HG02943 (cell line): ENCODE data around the gene TSPAN9.

ENCODE experiments used
- ATAC-seq: cut with Tn5 transposase; IDR thresholded peaks from one replicate; pipeline ENCODE4 v1.9.1; 2021; ENCODE audit warnings: mild to moderate bottlenecking, low read depth, moderate library complexity; ENCODE audit not compliant: unreplicated experiment

TSPAN9 gene, protein sequence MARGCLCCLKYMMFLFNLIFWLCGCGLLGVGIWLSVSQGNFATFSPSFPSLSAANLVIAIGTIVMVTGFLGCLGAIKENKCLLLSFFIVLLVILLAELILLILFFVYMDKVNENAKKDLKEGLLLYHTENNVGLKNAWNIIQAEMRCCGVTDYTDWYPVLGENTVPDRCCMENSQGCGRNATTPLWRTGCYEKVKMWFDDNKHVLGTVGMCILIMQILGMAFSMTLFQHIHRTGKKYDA

DNA sequence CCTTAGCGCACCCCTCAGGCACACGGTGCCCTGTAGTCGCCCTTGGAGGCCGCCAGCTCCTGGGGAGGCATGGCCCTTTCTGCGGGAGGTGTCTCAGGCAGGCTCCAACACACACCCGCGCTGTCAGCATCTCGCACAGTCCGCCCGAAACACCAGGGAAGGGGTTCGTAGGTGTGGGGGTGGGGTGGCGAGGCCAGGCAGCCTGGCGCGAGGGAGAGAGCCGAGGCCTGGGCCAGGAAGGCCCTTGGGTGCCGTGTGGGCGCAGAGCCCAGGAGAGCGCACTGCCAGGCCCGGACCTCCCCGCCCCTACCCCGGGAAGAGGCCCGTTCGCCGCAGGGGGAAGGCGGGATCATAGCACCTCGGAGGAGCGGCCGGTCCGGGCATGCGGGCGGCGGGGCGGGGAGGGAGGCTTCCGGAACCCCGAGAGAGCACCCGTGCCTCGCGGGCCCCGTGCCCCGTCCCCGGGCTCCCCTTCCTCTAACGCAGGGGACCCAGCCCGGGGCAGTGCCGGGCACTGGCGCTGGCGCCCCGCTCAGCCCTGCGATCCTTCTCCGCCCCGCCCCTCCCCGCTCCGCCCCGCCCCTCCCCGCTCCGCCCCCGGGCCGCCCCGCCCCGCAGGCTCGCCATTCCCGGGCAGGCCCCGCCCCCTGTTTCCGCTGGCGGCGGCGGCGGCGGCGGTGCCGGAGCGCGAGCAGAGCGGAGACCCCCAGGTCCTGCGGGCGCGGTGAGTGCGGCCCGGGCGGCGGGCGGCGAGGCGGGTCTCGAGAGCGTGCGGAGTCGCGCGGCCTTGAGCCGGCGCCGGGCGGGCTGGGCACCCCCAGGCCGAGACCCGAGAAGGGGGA is at the start of gene TSPAN9:
Gene TSPAN9 (plus strand): TSS at position 650 of the 842 bp plus-strand sequence. CDS start 123,815 bp downstream, outside the sequence.
- no peak for ATAC-seq

DNA sequence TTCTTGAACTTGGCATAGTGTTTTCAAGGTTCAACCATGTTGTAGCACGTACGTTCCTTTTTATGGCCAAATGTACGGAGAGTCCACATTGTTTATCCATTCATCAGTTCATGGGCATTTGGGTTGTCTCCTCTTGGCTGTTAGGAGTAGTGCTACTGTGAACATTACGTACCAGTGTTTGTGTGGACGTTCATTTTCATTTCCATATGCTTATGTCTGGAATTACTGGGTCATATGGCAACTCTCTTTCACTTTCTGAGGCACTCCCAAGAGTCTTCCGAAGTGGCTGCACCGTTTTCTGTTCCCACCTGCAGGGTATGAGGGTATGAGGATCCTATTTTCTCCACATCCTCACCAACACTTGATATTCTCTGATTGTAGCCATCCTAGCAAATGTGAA is 49.1 kb upstream of the TSPAN9 start:
- no peak for ATAC-seq

DNA sequence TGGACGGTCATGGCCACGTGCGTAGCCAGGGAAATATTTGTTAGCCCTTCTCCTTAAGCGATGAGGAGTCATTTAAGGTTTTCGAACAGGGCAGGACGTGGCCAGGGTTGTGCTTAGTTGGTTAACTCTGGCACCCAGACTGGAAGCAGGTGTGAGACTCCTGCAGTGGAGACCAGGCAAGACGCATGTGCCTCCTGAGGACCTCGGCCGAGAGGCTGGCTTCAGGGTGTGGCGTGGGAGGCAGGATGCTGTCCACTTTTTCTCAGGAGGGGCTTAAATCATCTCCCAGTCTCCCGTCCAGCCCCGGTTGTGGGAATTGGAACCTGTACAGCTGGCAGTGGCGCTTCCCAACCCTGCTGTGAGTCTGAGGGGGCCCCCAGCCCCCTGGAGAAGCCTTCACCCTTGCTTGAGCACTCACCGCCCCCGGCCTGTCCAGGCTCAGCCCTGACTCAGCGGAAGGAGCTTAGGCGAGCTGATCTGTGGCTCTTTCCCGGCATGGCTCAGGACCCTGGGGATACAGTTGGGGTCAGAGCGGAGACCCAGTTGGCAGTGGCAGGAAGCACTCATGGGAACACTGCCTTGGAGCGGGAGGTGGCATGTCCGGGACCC is 46.3 kb upstream of the TSPAN9 start:
- ATAC-seq, result no peak

DNA sequence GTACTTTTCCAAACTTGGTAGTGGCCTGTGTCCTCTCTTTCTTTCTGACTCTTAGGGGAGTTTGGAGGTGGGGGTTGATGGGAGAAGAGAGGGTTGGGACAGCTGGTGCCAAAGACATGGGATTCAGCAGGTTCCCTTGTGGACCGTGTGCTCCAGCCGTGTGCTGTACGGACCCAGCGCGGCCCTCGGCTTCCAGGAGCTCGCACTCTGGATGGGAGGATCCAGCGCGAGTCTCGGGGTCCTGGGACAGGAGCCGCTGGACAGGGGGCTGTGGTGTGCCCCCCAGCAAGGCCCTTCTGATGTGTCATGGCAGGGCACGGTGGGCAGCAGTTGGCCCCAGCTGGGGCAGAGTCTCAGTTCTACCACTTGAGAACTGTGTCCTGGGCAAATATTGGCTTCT is 45.0 kb upstream of the TSPAN9 start:
- ATAC-seq, result no peak

DNA sequence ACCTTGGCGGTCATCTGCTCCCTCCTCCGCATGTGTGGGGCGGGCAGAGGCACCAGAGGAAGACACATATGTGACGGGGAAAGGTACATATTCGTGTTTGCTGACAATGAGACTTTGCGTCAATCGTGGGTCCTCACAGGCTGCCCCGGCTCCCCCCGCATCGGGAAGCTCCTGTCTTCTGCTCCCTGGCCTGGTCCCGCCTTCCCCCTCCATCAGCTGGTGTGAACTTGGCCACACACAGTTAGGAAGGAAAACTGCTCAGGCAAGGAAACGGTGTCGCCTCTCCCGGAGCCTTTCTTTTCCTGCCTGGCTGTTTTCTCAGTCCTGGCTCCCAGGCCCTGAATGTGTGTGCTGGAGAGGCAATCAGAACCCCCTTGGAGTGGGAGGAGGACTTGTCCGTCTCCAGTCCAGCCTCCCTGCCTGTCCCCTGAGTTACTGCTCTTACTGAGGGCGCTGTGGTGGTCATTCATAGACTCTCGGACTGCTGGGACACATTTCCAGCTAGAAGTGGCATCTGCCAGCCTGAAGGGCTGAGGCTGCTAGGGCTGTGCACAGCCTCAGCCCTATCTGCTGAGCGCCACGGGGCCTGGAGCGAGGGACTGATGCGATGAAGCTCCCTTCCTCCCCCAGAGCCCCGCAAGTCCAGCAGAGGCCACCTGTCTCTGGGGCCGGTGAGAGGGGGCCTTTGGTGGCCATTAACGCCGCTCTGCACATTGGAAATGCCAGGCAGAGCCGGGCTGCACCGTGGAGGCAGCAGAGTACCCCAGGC is 44.2 kb upstream of the TSPAN9 start:
- ATAC-seq, result no peak

DNA sequence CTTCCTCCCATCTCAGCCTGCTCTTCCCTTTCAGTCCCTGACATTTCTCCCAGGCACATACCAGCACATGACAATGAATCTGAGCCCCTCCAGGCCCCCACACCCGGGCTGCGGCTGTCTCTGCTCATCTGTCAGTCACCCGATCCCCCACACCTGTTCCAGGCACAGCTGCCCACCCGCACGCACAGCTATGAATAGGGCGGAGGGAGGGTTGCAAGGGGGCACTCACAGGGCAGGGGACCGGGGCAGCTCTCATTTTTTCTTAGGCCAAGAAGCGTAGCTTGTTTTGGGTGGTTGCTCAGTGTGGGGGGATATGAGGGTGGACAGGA is 43.7 kb upstream of the TSPAN9 start:
- no peak for ATAC-seq

DNA sequence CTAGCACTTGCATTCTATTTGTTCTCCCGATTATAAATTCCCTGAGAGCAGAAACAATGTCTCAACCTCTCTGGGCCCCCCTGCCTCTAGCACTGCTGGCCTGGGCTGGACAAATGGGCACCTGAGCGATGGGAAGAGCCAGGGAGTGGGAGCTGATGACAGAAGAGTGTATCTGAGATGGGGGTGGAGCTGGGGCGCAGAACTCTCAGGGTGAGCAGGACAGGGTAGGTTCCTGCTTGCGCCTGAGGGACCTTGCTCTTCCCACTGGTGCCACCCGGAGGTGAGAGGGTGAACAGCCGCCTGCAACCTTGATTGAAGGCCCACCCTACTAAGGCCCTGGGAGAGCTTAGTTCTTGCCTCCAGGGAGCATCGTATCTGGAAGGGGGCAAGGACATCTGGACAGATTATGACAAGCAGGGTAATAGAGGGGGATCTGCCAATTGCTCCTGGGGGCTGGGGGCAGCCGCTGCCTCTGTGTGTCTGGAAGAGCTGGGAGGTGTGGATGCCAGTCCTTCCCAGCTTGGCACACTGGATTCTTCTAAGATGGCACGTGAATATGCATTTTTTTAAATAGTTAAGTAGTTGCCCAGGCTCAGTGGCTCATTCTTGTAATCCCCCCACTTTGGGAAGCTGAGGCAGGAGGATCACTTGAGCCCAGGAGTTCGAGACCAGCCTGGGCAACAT is 43.0 kb upstream of the TSPAN9 start:
- ATAC-seq, result no peak

DNA sequence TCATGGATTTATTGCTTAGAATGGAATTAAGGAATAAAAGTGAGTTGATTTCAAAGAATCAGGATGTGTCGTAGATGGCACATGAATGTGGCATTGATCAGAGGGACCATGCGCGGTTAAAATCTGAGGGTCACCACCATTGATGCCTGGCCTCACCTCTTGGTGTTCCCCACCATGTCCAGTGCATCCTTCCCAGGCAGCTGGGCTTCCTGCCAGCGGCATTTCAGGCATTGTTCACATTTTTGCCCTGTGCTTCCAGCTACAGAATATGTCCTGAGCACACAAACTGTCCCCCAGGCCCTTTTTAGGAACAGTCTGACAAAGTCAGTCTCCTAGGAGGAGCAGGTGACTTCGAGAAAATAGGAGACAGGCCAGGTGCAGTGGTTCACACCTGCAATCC is 42.0 kb upstream of the TSPAN9 start:
- no peak for ATAC-seq

DNA sequence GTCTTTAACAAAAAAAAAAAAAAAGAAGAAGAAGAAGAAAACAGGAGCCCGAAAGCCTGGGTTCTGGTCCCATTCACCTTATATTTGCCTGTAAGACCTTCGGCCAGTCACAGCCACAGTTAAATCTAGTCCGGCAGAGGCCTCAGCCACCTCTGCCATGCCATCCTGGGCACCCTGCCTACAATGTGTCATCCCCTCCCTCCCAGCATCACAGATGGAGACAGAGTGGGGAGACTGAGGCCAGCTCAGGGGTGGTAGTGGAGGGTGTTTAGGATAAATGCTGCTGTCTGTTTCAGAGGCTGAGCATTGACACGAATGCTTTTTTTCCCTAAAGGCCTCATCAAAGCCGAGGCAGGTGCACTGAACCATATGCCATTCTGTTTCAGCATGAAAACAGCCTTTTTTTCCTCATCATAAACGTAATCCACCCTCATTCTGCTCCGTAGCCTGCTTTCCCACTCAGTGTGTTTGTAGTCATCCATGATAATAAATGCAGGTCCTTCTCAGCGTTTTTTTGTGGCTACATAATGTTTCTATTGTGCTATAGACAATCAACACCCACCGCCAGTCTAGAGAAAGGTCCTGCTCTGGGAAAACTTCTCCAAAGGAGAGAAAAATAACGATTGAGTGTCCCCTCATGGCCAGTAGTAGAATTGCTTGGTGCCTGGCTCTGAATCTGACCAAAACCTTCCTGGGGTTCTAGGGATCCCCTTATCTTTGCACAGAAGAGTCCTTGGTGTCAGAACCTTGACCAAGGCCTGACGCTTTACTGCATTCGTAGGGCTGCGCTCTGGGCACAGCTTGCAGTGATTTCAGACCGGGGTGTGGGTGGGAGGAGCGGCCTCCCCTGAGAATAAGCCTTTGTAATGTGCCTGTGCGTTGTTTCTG is 41.1 kb upstream of the TSPAN9 start:
- ATAC-seq, result no peak

DNA sequence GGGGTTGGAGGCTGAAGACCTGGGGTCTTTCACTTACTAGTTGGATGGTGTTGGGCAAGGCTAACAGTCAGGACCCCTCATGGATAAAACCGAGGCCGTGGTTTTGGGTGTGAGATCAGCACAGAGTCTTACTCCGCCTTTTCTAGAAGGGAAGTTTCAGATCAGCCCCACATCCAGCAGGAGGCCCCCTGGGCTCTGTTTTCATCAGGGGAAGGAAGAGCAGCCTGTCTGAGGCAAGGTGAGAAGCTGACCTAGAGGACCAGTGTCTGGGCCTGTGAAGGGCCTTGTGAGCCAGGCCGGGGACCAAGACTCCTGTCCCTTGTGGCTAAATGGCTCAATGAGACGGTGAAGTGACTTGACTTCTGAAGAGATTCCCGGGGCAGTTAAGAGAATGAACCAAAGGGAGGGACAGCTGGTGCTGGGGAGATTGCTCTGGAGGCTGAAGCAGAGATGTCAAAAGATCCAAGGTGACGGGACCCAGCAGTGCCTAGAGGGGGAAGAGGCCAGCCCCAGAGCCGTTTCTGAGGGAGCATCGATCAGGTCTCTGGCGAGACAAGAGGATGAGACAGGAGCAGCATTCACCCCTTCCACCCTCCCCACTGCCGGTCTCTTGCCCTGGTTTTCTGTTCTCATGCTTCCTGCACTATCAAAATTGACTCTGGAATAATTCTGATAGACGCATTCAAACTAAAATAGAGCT is 40.1 kb upstream of the TSPAN9 start:
- ATAC-seq, result no peak

DNA sequence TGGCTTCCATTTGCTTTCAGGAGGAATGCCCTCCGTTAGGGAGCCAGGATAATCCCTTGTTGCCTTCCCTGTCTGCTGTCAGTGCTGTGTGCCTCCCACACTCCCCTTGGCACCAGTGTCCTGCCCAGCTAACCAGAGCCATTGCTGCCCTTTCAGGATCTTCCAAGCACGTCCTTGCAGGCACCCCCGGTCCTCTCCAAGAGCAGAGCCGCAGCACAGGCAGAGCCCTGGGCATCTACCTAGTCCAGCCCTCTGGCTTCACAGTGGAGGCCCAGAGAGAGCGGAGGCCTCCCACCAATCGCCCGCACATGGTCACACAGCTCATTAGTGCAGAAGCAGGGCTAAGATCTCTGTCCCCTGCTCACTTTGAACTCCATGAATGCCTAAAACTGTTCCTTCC is 39.0 kb upstream of the TSPAN9 start:
- ATAC-seq, result no peak

DNA sequence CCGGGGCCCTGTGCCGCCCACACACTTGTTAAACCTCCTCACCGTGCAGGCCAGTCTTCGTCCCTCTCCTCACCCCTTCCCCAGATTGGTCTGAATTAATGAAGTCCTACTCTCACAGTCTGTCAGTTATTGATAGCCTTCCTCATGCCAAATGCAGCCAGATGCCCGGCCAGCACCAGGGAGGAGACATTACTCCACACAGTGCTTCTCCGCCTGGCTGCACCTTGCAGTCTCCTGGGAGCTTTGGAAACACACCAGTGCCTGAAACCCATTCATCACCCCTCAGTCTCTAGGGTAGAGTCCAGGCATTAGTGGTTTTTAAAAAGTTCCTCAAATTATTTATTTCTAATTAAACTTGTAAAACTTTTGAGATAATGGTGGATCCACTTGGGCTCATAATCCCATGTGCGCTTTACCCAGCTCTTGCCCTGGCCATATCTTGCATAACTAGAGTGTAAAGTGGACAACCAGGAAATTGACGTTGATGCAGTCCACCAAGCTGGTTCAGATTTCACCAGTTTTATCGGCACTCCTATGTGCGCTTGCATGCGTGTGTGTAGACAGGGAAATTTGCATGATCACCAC is 38.2 kb upstream of the TSPAN9 start:
- ATAC-seq, result no peak

DNA sequence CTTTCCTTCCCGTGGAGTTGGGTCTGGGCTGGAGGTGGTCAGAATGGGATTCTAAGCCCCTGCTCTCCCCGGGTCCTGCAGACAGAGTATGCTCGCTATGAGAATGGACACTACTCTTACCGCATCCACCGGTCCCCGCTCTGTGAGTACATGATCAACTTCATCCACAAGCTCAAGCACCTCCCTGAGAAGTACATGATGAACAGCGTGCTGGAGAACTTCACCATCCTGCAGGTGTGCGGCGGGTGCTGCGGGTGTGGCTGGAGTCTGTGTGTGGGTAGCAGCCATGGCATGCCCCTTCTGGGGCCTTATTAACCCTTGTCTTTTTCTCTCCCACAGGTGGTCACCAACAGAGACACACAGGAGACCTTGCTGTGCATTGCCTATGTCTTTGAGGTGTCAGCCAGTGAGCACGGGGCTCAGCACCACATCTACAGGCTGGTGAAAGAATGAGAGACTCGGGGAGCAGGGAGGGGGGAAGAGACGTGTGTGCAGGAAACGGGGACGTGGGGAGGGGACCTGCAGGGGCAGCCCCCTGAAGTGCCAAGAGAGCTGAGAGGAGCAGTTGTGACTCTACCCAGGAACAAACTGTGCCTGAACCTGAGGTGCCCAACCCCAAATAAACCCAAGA is 37.0 kb upstream of the TSPAN9 start:
- no peak for ATAC-seq

DNA sequence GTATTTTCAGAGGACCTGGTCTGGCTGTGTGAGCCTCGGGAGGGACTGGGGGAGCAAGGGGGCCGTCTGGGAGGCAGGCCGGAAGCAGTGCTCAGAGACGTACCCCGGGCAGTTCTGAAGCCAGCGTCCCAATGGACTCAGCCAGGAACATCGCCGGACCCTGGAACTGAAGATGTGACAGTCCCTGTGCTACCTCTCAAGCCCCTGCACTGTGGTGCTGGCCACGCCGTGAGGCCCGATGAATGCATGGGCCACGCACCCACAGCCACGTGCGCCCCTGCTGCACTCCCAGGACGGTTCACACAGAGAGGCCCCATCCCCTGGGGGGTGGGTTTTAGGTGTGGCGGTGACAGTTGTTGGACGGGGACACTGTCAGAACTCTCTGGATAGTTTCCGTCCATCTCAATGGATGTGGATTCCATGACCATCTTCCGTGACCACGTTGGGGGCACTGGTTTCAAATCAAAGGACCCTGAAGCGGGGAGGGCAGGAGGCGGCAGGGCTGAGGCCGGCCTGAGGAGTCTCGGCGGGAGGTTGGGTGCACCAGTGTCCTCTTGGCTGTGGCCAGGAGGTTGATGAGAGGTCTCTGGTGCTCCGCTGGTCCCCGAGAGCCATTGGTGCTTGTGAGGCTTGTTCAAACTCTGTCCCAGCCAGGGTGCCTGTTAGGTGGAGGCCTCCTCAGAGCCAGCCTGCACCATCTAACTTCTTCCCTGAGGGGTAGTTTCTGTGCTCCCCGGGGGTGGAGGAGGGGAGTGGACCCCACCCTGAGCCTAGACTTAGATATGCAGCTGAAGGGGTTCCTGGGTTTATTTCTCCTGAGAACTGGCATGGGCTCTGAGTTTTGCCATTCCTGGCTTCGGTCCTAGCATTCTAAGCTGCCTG is 36.3 kb upstream of the TSPAN9 start:
- no peak for ATAC-seq

DNA sequence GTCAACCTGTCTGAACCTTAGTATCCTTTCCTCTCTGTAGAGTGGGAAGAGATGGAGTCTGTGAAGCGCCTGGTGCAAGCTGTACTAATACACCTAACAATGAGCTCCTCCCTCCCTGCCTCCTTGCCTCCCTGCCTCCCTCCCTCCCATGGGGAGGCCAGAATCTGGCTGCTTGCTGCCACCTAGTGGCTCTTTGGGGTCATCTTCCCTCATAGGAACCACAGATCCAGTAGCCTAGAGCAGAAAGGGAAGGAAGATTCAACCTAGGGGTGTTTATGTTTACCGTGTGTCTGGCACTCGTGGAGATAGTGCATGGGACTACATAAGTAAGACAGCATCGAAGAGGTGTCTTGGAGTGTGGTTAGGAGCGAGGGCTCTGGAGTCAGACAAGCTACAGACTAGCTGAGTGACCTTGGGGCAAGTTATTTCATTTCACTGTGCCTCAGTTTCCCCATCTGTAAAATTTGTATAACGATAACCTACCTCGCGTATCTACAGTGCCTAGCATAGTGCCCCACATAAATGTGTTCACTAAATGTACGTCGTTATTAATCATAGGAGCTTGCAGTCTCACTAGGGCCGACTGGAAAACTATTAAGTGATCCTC is 35.5 kb upstream of the TSPAN9 start:
- ATAC-seq, result no peak

DNA sequence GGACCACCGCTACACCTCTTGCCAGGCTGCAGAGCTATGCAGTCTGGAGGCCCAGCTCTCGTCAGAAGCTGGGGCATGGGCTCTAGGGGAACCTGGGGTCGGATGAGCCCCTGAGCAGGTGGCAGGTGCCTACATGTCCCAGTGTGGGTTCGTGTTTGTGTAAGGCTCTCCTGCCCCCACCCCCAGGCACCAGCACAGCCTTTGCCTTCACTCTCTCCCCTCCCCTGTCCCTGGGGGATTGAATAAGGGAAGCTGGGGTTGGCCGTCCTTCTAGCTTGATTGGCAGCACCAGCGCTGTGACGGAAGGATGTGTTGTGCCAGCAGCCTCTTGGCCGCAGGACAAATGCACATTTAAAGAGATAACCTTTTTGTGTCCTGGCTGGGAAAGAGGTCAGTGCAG is 34.8 kb upstream of the TSPAN9 start:
- ATAC-seq, result no peak

DNA sequence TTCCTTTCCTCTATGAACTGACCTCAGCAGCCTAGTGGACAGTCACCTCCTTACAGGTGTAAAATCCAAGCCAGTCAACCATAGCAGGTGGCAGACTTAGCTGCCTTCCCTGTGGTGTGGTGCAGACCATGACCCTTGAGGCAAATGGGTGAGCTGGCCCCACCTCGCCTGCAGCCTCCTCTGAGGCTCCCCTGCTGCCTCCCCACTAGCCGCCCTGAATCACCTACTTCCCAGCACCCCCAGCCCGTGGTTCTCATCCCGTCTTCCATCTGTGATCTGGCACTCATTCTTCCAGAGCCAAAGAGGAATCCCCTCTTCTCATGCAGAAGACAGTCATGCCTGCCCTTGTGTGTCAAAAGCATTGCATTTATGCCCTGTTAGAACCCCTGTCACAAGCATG is 34.4 kb upstream of the TSPAN9 start:
- ATAC-seq, result no peak
